ENCODE results near the gene DKC1.

GRCh38 chrX:154815274-154815818 lies 52.7 kb downstream of the DKC1 start:
- TF ChIP-seq CTCF (IDR thresholded peaks at IDR 0.05; ENCODE audit: low read depth, low read length, poor library complexity, severe bottlenecking): no peak
- TF ChIP-seq EZH2phosphoT487 (IDR thresholded peaks at IDR 0.05; ENCODE audit: borderline replicate concordance, low read length): no peak
